GM21825 (cell line): ENCODE results near the gene BBS9.

ENCODE experiments used
- ATAC-seq: cut with Tn5 transposase; IDR thresholded peaks from one replicate; pipeline ENCODE4 v1.9.1; 2021; ENCODE audit warnings: mild to moderate bottlenecking, moderate library complexity; ENCODE audit not compliant: unreplicated experiment

BBS9 gene

DNA sequence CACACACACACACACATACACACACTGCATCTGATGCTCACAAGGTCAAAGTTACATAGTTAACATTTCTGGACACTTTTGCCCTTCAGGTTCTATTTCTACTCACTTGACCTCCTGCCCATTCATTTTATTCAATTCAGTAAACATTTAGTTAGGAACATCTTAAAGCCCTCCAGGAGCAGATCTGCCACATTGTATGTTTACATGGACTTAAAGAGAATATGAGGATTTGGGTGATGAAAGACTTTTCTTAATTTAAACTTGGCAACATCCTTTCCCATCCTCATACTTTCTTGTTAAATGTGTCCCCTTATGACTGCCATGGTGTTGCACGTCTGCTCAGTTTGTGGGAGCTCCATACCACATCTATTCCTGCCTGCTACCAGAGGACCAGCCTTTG is 453.2 kb downstream of the BBS9 start:
- ATAC-seq = no peak

DNA sequence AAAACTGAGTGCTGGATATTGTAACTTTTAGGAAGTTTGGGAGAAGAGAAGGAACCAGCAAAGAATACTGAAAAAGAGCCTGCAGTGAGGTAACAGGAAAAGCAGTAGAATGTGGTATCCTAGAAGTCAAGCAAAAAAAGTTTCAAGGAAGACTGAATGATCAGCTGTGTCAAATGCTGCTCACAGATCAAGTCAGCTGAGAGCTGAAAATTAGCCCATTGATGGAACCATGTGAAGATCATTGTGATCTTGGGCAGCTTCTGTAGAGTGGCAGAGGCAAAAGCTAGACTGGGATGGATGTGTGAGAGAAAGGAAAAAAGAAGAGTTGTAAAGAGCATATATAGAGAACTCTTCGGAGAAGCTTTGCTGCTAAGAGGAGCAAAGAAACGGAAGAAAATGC is 460.5 kb downstream of the BBS9 start:
- no peak for ATAC-seq

DNA sequence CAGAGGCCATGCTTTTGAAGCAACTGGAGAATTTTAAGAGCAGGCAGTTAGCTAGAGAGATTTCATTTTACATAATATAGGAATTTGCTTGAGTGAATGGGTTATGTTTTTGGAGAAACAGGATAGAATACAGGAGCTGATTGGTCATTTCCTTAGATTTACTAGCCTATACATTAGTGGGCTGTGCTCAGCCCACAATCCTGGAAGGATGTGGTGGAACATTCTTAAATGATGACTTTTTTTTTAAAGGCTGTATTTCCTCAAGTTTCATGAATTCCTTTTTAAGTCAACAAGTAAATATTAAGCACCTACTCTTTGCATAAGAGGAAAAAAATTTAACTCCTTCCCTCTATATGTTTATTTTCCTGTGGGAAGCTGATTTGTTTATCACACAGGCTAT is 461.6 kb downstream of the BBS9 start:
- ATAC-seq = no peak

DNA sequence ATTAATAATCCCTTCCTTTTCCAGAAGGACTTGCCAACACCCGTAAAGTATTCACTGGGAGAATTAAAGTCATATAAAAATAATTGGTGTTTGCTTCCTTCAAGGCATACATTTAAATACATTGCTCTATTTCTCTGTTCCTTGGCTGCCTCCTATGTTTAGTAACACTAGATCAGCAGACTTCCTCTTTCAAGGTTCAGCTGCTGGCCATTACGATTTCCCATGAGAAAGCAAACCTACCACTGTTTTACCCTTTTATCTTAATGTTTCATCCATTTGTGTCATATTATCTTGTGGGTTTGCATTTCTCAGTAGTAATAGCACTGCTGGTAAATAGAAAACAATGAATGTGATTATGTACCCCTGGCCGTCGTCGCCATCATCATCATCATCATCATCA is 462.1 kb downstream of the BBS9 start:
- ATAC-seq = no peak

DNA sequence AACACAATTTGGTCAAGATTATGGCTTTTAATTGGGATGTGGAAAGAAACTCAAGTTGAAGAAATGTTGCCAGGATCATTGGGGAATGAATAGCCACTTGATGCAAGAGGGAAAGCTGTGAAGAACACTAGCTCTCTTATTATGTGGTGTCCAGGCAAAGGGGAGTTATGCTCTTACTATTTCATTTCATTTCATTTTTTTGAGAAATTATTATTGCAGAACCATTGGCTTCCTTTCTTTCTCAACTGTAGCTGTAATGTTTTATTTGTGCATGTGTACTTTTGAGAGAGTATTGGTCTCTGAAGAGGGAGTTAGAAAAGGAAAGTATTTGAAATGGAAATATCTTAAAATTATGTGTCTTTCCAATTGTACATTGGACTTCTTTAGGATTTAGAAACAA is 463.4 kb downstream of the BBS9 start:
- no peak for ATAC-seq

DNA sequence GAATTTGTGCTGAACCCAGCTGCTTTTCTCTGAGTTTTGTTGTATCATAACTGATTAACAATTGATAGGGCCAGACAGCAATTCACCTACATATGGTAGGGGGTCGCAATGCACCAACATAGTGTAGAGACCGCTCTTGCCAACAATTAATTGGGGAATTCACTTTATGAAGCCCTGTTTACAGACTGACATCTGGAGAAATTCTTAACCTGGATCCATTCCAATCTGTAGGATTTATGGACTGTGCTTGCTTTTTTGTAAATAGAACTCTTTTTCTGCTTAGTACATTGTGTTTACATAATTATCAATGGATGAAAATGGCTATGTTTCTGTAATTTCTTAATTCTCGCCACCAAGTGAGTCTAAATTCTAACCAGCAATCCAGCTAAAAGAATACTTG is 464.2 kb downstream of the BBS9 start:
- no peak for ATAC-seq

DNA sequence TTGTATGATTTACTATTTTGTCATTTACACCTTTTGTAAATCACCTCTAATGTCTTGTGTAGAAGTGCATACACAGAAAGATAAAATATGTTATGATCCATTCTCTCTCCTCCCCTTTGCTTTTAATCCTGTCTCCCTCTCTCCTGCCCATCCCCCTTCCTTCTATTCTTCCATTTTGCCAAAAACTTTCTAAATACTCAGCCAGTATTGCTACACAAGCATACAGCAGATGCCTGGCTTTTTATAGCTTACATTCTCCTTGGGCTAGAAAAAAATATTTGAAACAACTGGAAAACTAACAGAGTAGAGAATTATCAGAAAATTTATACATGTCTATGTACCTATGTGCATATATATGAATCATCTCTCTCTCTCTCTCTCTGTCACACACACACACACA is 467.3 kb downstream of the BBS9 start:
- no peak for ATAC-seq

DNA sequence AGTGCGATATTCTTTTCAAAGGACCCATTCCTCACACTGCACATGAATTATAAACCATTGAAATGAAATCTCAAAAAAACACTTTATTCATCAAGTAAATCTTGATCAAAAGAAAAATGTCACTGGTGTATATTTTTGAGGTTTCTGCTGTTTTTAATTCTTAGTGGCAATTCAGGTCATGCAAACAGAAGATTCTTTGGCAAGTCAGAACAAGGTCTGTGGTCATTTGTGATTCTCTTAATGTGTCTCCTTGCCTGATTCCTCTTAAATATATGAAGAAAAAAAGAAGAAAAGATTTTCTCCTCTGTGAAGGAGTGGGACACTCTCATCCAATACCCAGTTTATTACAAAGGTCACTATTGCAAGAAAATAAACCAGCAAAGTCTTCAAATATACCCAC is 467.8 kb downstream of the BBS9 start:
- ATAC-seq = no peak

DNA sequence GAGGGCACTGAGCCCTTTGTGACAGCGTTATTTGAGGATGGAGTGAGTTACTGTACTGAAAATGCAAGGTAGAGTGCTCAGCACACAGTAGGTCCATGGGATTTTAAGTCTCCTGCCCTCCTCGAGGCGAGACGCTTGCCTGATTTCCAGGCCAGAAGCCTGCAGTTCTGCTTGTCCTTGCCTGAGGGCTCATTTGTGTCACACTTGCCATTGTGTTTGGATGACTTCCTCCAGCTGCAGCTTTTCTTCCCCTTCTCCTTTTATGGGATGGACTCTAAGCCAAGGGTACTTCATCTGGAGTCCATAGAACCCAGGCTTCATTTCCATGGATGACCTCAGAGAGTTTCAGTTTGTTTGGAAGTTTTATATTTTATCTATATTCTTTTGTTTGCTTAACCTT is 471.7 kb downstream of the BBS9 start:
- ATAC-seq = no peak

DNA sequence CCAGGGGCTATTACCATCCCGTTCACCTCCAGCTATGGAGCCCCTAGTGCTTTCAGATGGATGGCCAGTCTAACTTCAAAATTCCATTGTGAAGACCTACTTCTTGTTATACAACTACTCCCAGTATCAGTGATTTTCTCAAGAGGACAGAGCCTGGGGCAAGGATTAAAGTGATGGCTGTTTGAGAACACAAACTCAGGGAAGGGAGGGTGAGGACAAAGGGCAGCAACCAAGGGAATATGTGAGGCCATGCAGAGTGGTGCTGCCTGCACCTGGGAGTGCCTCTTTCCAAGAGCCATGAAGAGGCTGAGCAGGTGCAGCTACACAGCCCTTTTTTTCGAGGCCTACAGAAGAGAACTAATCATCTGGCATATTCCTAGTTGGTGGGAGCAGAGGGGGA is 472.5 kb downstream of the BBS9 start:
- no peak for ATAC-seq

DNA sequence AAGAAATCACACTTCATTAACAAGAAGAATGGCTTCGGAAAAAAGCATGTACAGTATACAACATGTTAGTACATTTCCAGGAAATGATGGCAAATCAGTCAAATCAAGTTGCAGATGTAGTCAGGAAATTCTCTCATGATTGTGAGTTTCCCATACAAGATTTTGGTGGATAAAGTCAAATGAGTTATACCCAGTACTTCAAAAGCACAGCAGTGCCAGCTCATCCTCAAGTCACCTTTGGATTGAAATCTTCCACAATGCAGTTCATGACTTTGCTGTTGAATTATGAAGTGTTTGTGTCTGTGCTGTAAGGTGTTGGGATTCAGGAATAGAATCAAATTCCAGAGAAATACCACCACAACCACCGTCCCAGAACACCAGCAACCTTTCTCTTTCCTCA is 474.7 kb downstream of the BBS9 start:
- no peak for ATAC-seq

DNA sequence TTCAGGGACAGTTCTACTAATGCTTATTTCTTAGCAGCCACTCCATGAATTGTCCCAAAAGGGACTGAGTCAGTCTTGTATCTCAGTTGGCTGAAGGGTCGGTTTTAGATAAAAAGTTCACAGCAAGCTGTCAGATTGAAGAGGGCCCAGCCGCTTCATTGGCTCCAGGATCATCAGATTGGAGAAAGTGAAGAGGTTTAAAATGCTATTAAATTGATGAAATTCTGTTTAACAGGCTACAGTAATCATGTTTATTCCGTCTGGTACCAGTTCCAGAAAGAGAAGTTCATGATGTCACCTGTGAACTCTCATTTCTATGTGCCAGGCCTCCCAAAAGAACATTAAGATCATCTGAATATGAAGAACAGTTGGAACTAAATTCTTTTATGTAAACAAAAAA is 481.6 kb downstream of the BBS9 start:
- ATAC-seq = no peak

DNA sequence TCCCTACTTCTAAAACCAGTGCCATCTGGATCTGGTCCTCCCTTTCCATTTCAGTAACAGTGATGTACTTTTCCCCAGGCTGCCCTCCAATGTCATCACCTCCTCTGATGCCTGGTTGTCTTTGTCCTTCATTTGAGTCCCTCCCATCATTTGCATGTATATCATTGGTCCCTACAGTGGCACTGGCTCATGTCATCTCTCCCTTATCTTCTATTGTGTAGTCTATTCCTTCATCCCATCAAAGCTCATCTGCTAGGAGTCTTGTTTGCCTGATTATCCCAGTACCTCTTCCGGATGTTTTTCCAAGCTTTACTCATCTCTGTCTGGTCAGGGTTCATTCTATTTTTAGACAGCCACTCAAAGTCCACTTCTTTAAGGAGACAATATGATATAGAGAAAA is 483.1 kb downstream of the BBS9 start:
- no peak for ATAC-seq

DNA sequence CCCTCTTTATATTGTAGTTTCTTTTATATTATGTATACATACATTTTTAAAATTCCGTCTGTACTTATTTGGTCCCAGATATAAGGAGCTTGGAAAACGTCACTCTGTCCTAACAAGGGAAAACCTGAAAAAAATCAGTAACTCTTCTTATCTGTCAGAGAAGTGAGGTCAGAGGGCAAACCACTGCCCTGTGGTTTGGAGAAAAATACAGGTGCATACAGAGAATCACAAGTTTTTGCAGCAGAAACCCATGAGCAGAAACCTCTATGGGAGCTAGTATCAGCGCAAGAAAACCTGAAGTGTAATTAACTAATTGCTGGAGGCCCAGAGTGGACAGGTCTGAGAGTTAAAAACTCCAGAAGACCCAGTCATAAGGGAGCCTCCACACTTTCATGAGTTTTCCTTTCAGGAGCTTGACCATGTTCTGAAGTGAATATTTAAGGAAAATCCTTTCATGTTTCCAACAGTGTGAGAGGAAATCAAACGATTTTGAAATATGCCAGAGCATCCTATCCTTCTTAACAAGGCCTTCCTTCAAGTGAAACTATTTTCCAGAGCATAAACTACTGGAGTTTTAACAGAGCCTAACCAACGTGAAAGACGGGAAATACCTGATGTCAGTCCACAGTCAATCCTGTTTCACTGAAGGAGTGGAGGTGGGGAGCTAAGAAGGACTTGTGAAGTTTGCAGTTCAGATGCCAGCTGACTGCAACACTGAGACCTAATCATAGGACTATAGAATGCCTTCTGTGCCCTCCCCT is 485.2 kb downstream of the BBS9 start:
- ATAC-seq = no peak

DNA sequence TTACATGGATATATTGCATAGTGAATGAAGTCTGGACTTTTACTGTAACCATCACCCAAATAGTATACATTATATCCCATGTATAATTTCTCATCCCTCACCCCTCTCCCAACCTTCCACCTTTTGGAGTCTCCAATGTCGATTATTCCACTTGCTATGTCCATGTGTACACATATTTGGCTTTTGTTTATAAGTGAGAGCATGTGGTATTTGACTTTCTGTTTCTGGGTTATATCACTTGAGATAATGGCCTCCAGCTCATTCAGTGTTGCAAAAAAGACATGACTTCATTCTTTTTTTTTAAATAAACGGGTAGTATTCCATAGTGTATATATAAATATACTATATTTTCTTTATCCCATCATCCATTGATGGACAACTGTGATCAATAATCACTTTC is 487.4 kb downstream of the BBS9 start:
- ATAC-seq = no peak

DNA sequence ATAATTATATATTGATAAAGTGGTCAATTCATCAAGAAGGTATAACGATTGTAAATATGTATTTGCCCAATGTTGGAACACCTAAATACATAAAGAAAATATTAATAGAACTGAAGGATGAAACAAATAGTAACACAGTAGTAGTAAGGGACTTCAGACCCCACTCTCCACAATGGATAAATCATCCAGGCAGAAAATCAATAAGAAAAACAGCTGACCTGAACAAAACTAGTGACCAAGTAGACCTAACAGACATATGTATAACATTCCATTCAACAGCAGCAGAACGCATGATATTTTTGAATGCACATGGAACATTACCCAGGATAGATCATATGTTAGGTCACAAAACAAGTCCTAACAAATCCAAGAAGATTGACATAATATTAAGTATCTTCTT is 489.9 kb downstream of the BBS9 start:
- ATAC-seq = no peak

DNA sequence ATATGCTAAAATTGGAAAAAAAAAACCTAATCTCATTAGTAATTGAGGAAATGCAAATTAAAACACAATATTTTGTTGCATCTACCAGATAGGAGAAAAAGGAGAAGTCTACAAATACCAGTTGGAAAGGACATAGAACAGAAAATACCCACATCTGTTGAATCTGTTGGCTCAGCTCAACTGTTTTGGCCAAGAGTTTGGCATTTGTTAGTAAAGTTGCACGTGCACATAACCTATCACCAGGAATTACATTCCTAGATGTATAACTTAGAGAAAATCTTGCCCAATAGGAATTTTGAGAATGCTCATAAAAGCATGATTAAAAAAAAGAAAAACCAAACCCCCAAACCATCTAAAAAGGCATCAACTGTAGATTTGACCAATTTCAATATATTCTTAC is 493.9 kb downstream of the BBS9 start:
- ATAC-seq = no peak

DNA sequence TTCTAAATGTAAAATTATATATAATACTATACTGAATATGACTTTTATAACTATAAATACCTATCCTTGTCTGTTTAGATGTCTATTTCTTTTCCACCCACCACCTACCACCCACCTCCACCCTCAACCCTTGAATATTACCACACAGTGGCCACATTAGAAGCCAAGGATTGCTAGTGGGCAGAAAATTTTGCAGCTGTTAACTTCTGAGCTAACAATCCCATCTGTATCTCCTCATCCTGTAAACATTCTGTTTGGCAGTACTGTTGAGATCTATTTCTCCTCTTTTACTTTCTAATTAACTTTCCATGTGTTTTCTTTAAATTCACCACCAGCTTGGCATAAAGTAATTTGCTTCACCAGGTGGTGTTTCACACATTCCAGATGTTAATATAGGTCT is 494.9 kb downstream of the BBS9 start:
- no peak for ATAC-seq

DNA sequence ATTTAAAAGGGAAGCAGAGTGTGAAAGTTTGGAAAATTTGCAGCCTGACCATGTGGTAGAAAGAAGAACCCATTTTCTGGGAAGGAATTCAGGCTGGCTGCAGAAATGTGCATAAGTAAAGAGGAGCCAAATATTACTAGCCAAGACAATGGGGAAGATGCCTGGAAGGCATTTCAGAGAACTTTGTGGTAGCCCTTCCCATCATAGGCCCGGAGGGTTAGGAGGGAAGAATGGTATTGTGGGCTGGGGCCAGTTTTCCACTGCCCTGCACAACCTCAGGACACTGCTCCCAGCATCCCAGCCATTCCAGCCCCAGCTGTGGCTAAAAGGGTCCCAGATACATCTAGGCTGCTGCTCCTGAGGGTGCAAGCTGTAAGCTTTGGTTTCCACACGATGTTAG is 497.5 kb downstream of the BBS9 start:
- ATAC-seq = no peak

DNA sequence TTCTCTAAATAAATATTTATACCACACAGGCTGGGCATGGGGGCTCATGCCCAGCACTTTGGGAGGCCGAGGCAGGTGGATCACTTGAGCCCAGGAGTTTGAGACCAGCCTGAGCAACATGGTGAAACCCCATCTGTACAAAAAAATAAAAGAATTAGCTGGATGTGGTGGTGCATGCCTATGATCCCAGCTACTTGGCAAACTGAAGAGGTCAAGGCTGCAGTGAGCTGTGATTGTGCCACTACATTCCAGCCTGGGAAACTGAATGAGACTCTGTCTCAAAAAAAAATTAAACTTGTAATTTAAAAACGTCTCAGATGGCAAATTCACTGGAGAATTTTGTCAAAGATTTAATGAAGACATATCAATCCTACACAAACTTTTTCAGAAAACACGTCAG is 498.4 kb downstream of the BBS9 start:
- no peak for ATAC-seq

DNA sequence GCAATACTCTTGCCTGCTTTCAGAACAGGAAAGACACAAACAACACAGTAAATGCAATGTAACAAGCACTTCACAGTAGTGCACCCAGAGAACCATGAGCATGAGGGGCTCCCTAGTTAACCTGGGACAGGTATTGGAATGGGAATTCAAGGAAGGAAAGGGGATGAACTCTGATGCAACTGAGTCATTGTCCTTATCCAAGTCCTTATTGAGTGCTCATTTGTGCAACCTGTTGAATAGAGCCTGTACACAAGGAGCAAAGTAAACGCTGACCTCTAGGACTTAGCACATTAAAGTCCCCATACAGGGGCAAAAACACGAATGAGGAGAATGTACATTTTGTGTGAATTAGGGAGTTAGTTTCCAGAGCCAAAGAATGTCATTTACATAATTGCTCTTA is 499.5 kb downstream of the BBS9 start:
- ATAC-seq = no peak

DNA sequence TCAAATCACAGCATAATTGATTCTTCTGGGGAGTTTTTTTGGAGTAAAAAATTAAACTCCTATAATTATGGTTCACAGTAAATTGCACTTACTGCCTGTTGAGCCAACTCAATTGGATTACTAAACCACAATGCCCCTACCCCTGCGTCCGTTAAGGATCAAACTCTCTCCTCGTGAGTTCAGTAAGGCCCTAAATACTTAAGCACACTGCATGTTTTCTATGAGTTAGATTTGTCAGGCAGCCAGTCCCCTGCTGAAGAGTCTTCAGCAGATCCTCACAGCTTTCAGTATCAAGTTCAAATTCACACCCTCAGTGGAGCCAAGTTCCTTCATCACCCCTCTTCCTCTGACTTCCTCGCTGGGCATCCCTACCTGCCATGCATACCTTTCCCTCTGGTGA is 501.0 kb downstream of the BBS9 start:
- no peak for ATAC-seq

DNA sequence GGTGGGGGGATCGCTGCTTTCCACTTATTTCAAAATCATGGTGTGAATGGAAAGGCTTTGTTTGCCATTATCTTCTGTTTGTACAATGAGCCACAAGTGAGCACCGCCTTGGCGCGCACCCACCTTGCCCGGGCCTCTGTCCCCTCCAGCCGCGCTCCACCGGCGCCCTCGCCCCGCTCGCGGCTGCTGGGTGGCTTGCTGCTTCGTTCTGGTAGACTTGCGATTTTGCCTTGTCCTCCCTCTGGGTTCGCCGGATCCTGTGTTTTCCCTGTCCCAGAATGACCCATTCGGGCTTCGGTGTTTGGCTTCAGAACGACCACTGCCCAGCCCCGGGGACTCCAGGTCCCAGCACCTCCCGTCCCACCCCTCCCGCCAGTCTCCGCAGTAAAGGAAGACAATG is 503.0 kb downstream of the BBS9 start:
- ATAC-seq = no peak
